BJ (cell line): ENCODE results near the gene LCN10. TPM values are rescaled to one million over a fixed set of nuclear protein-coding genes. Genes with fewer than 3 reads are reported as not detected.

ENCODE experiments used
- CTCF ChIA-PET: fragments of 350-600 bp; formaldehyde crosslinking; extraction: SDS; loops from one replicate; lab custom pipeline; 2021; ENCODE audit warnings: antibody characterized with exemption, inconsistent platforms; lab: Yijun Ruan, JAX
- POLR2A ChIA-PET: fragments of 300-600 bp; sonication (Branson Sonifier 250); formaldehyde crosslinking; extraction: SDS; loops from one replicate; lab custom pipeline; 2021; ENCODE audit warnings: antibody characterized with exemption; lab: Charles Lee
- DNase-seq: peaks from one replicate; pipeline ENCODE4 v3.0.0-alpha.2; 2011; ENCODE audit warnings: low read depth
- H3K27me3 ChIP-seq: 2 replicates; pipeline ENCODE4 v1.6.0; 2011; ENCODE audit warnings: low read length; ENCODE audit not compliant: control insufficient read depth, insufficient read depth
- H3K36me3 ChIP-seq: 2 replicates; pipeline ENCODE4 v1.5.1; 2011; ENCODE audit warnings: low read length; ENCODE audit not compliant: control insufficient read depth, insufficient read depth
- H3K4me3 ChIP-seq: 2 replicates; pipeline ENCODE4 v1.5.1; 2011; ENCODE audit warnings: low read depth, mild to moderate bottlenecking, control low read depth, low read length
- CTCF ChIP-seq: IDR thresholded peaks from 2 replicates; pipeline ENCODE4 v1.5.1; 2011; ENCODE audit warnings: low read depth, mild to moderate bottlenecking, control low read depth, inconsistent platforms, low read length, moderate library complexity; ENCODE audit not compliant: insufficient read depth
- polyA plus RNA-seq: library from polyadenylated mRNA; depleted of rRNA; stranded (reverse); fragments of >200 nt; gene quantifications from 2 replicates; pipeline ENCODE4 v1.2.3, GENCODE V29; 2011

LCN10 gene
- polyA plus RNA-seq, 1 experiment = not detected

DNA sequence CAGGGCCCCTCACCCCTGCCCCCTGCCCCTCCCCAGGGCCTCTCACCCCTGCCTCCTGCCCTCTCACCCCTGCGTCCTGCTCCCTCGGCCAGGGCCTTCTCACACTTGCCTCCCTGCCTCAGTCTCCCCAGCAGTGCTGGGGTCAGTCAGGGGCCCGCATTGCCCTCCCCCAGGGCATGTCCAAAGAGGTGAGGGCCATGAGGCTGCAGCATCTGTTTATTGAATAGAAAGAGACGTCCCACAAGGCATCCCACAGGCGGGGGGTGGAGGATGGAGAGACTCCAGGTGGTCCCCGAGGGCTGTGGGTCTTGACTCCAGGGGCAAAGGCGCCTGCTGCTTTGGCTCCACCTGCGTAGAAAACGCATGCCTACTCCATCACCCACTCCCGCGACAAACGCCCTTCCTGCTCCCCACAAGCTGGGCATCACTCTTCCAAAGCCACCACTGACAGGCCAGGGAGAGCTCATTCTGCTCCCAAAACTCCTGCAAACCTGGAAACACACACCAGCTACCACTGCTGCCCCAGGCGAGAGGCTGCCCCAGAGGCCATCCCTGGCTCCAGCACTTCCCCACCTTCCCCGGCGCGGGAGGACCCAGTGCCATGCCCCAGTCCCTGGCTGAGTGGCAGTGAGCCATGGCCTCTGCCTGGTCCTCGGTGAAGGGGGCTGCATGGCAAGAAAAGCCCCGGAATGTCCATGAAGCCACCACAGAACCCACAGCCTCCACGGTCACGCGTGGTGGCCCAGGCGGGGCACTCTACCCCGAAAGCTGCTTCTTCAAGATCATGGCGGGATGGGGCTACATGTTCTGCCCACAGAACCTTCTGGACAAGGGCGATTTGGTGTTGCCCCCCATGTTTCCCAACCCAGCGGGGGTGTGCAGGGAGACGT, 16.9 kb upstream of the LCN10 start:
- no peak for DNase-seq
- Histone ChIP-seq H3K27me3 (peaks cover 2% of the 10 kb centered on the region; the same call in 1 of the 2 replicates), H3K4me3 (no peak overlapping the region), H3K36me3 (no peaks in the 10 kb centered on the region)
- no peak for TF ChIP-seq CTCF
- ChIA-PET CTCF (interaction anchor here (0.8 to 3.1 kb wide), 7 partner anchors 10 to 49 kb away, joined by 3 to 20 read pairs (median 3); no protein-coding TSS in a partner anchor), POLR2A (no interaction called here)

GRCh38 chr9:136759001-136759400, 16.3 kb upstream of the LCN10 start:
- POLR2A ChIA-PET = no interaction called here
- H3K27me3 ChIP-seq = peaks cover under 1% of the 10 kb centered on the region; the same call in 1 of the 2 replicates
- no peak for TF ChIP-seq CTCF
- no peak overlapping the region for H3K4me3 ChIP-seq
- CTCF ChIA-PET = interaction anchor here (0.8 to 3.1 kb wide), 4 partner anchors 9 to 50 kb away, joined by 3 to 20 read pairs (median 3); no protein-coding TSS in a partner anchor
- H3K36me3 ChIP-seq = no peaks in the 10 kb centered on the region
- no peak for DNase-seq

GRCh38 chr9:136757751-136758140, 15.0 kb upstream of the LCN10 start:
- no peaks in the 10 kb centered on the region for H3K27me3 ChIP-seq
- no peak for DNase-seq
- no peaks in the 10 kb centered on the region for H3K36me3 ChIP-seq
- no peak overlapping the region for H3K4me3 ChIP-seq
- no peak for TF ChIP-seq CTCF
- ChIA-PET CTCF (interaction anchor here (0.9 to 1.3 kb wide), 4 partner anchors 9 to 36 kb away, joined by 3 to 4 read pairs (median 4); no protein-coding TSS in a partner anchor), POLR2A (no interaction called here)

GRCh38 chr9:136757328-136757727, 14.6 kb upstream of the LCN10 start:
- Histone ChIP-seq H3K4me3 (no peak overlapping the region), H3K27me3 (no peaks in the 10 kb centered on the region), H3K36me3 (no peaks in the 10 kb centered on the region)
- DNase-seq = no peak
- TF ChIP-seq CTCF = no peak
- CTCF ChIA-PET = interaction anchor here (0.9 to 1.0 kb wide), 2 partner anchors 20 to 37 kb away, joined by 3 to 4 read pairs; no protein-coding TSS in a partner anchor
- POLR2A ChIA-PET = no interaction called here

DNA sequence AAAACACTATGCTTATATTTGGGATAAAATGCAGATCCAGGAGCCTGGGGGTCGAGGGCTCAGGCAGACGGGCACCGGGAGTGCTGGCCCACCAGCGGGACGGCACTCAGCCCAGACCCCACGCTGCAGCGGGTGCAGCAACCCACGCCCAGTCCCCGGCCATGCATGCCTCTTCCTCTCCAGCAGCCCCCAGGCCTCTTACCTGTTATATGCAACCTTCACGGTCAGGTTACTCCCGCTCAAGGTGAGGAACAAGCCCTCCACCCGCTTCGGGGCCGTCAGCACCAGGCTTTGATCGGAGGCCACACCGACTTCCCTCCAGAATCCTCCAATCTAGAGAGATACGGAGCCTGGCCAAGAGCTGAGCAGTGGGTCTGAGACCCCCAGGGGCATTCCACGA, 14.1 kb upstream of the LCN10 start:
- TF ChIP-seq CTCF = no peak

More for the DNA sequence above, 14.1 kb upstream of the LCN10 start:
- Histone ChIP-seq H3K36me3 (no peaks in the 10 kb centered on the region), H3K27me3 (0 out of 2 replicates have a peak, but pooled peaks cover under 1% of the 10 kb centered on the region), H3K4me3 (no peak overlapping the region)
- no peak for DNase-seq
- ChIA-PET POLR2A (no interaction called here), CTCF (no interaction called here)
